Mucosa of gallbladder (tissue), 1 donor: ENCODE measurements around the gene TIRAP. TPM values are rescaled to one million over a fixed set of nuclear protein-coding genes. Genes with fewer than 3 reads are reported as not detected.
A peak's percentile ranks its signal among the peaks of the same experiment; 100 is the strongest.

Source experiments
- DNase-seq: peaks from one replicate; pipeline ENCODE4 v3.0.0-alpha.2; 2020; ENCODE audit warnings: low spot score
- total RNA-seq: library from RNA; stranded (reverse); gene quantifications from one replicate; pipeline ENCODE4 v1.2.1, GENCODE V29; 2021
- donor health status: DM: no; HTN: no; CAD: no.

The TIRAP gene
- total RNA-seq, 1 donor from 2014 or later: 20.7 TPM

DNA sequence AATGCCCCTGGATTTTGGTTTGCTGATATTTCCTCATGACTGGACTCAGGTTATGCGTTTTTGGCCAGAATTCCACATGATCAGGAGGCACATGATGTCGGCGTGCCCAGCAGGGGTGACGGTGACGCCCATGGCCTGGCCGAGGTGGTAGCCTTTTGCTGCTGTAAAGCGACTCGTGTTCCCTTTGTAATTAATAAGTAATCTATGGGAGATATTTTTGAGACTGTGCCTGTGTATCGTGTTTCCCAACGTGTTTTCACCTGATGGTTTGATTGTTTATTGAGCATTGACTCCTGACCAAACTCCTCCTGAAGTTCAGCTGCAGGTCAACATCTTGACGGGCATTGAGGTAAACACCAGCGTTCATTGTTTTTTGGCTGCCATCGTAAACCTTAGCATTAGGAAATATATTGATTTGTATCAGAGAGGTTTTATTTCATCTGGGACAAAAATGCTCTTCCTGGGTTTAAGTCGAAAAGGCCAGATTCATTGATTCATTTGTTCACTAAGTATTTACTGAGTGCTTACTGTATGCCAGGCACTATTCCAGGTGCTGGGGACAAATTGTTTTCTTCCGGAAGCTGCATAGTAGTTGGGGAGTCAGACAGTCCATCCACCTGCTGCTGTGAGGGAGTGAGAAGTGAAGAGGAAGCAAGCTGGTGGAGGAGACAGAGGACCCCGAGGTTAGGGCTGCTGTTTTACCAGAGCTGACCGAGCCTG, 44.5 kb downstream of the TIRAP start:
- peak; percentile 76 for DNase-seq

DNA sequence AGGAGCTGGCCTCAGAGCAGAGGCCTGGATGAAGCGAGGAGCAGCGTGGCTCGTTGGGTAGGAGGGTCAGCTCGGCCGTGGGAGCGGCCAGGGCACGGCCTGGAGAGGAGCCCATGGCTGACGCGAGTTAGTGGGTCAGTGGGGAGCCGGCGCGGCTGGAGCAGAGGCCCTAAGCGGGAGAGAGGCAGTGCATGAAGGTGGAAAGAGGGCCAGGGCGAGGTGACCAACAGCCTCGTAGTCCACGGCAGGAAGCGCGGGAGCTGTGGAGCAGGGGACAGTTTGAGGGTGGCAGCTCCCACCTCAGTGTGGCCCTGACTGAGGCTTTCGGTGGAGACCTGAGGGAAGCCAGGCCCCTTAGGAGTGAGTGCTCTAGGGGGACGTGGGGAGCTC, 45.1 kb downstream of the TIRAP start:
- no peak for DNase-seq

GRCh38 chr11:126328444-126328843, 45.6 kb downstream of the TIRAP start:
- no peak for DNase-seq

- no peak for DNase-seq
Measured at GRCh38 chr11:126328938-126329643, 46.2 kb downstream of the TIRAP start.

DNA sequence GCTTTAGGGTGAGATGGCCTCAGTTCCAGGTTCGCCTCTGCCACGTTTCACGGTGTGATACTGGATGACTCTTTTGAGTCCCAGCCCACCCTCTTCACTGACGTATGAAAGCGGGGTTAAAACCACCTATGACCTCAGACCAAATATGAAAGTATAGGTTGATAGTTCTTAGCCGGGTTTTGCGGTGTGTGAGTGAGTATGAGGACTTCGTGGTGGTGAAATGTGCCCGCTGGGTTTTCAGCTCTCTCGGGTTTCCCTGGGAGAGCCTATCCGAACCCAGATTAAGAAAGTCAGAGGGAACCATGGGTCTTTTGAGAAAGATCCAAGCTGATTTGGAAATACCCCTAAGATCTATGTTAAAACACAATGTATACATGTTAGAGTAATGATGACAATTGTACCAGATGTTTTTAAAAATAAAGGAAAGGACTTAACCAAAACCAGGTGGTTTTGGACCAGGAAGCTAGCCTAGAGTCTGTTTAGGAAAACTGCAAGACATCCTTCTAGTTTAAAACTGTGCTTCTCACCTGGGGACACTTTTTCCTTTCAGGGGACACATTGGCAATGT, 46.8 kb downstream of the TIRAP start:
- DNase-seq: no peak

GRCh38 chr11:126331286-126331685, 48.4 kb downstream of the TIRAP start:
- DNase-seq: no peak

DNA sequence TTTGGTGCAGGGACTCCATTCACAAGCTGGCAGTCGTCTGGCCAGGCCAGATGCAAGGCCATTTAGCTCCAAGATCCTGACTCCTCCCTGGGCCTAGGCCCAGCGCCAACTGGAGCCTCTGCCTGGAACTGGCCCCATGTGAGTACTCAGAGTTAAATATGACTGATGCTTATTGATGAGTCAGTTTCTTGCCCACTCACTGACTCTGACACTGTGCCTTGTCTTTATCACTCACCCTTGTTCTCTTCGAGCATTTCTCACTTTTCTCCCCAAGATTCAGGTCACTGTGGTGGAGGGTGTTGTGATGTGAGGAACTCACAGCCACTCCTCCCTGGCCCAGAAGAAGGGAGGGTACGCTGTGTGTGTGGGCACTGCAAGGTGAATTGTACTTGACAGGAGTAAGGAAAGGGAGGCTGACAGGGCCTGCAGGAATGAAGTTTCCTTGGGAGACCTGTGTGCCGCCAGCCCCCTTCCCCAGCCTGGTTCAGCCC, 49.4 kb downstream of the TIRAP start:
- peak; percentile 38 for DNase-seq

DNA sequence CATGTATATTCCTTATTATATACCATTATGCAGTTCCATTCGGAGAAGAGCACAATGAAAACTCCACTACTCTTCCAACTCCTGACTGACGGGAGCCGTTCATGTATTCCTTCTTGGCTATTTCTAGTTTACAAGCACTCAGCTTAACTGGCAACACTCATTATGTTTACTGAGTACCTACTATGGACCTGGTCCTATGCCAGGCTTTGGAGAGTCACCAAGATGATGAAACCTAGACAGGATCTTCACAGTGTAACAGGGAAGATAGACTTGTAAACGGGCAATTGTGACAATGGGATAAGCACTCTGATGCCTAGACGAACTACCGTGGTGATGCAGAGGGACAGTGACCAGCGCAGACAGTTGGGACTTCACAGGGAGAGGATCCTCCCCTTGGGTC, 50.2 kb downstream of the TIRAP start:
- no peak for DNase-seq

DNA sequence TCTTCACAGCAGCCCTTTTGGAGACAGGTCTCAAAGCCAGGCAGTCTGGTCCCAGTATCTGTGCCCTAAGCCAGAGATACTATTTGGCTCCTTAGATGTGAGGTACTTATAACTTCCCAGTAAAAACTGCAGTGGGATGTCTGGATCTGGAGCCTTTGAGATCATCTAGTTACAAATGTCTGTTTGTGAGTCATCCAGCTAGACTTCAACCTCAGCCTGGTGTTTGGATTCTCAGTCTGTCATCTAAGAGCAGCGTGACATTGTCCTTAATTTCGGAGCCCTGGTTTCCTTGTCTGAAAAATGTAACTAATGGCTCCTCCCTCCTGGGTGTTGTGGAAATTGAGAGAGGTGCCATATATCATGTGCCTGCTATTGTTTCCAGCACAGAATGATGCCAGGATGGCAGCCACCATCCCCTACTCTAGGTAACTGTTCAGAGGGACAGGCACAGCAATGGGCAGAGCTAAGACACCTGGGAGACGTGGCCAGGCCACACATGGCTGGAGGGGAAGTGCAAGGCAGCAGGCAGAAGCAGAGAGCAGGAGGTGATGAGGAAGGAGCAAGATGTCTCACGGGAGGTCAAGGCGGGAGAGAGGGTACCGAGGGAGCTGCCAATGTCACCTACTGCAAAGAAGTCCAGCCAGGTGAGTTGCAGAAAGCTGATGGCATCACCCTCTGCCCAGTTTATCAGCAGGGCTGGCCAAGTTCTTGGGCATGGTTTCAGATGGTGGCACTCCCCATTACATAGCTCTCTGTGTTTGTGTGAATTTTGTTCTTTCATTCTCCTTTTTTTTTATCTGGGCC, 52.0 kb downstream of the TIRAP start:
- DNase-seq: no peak

- no peak for DNase-seq
Measured at GRCh38 chr11:126335463-126335760, 52.5 kb downstream of the TIRAP start.

GRCh38 chr11:126336138-126336541, 53.2 kb downstream of the TIRAP start:
- no peak for DNase-seq

- DNase-seq: no peak
Measured at GRCh38 chr11:126336671-126337101, 53.8 kb downstream of the TIRAP start.

- no peak for DNase-seq
Measured at GRCh38 chr11:126337126-126337473, 54.2 kb downstream of the TIRAP start.

DNA sequence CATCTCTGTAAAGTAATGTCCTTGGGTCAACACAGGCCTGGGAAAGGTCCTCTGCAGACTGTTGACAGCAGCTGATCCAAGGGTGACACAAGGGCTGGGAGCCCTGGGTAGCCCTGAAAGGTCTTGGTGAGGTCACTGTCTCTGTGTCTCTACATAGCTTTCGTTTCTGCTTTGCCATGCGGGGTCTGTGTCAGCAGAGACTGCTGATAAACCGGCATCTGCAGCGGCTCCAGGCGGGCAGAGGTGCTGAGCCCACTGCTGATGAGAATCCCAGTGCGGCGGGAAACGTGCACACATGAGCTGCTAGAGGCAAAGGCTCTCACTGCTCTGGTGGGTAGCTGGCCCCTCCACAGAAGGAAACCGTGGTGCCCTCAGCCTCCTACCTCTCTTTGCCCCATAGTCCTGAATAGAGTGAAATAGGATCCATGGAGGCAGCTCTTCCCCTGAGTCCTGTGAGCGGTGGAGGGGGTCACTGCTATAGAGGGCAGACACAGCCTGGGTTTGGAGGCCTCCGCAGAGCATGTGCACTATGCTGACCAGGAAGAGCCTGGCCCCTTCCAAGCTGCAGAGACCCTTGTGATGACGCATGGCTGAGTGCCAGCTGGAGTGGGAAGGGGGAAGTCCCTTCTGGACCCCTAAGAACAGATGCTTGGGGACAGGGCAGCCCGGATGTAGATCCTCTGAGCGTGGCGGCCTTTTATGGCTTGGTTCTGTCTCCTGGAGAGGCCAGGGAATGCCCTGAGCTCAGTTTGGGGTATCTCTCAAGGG, 54.8 kb downstream of the TIRAP start:
- DNase-seq: no peak

- no peak for DNase-seq
Measured at GRCh38 chr11:126338346-126339055, 55.6 kb downstream of the TIRAP start.

DNA sequence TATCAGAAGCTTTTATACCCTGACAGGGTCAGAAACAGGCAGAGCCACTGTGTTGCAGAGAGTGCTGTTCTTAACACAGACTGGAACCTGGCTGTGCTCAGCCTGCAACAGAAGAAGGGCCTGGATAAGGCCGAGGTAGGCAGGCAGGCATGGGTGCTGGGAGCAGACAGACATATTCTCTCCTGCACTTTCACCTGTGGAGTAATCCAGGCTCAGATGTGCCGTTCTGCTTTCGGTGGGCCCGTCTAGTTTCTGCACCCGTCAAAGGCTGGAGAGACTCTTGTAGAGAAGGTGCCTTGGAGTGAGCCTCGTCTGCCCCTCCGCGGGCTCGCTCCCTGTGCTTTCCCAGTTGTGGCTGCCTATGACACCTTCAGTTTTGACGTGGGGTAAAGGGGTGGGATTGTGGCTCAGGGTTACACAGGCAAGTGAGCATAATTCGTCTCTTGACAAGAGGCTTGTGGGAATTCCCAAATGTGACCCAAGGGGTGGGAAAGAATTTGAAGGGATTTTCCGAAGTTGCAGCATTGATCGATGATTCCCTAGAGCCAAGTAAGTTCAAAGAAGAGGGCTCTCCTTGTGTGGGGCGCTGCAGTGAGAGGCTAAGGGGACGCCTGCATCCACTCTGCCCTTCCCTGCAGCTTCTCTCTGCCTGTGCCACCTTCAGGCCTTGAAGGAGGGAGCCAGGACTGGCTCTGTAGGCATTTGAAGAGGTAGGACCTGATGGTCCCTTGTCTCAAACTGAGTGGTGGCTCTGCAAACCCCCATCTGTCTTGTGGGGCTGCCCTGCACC, 56.4 kb downstream of the TIRAP start:
- DNase-seq: no peak

GRCh38 chr11:126339863-126340434, 57.1 kb downstream of the TIRAP start:
- DNase-seq: peak; percentile 75

GRCh38 chr11:126340960-126341606, 58.2 kb downstream of the TIRAP start:
- DNase-seq: no peak

GRCh38 chr11:126341760-126342161, 58.9 kb downstream of the TIRAP start:
- no peak for DNase-seq
